HepG2 (cell line): Measurements from ENCODE around the gene CUL9. TPM values are rescaled to one million over a fixed set of nuclear protein-coding genes. Genes with fewer than 3 reads are reported as not detected.

ENCODE experiments used
- EHMT2 ChIP-seq: fragments of 200-600 bp; sonication (generic); IDR thresholded peaks from 2 replicates; pipeline ENCODE4 v1.7.0; 2017; ENCODE audit warnings: antibody characterized with exemption, low read depth, low read length, borderline replicate concordance
- ESRRA ChIP-seq: sonication (generic); formaldehyde crosslinking; IDR thresholded peaks from 2 replicates; pipeline ENCODE4 v1.5.1; 2020; ENCODE audit warnings: mild to moderate bottlenecking, low read depth, missing genetic modification reagents
- FOXO4 ChIP-seq: sonication (generic); formaldehyde crosslinking; conservative IDR thresholded peaks from 2 replicates; pipeline ENCODE4 v1.8.1; 2023; ENCODE audit warnings: missing genetic modification reagents
- FOXP1 ChIP-seq, 2 experiments: fragments of 450-650 bp in 1 of 2; IDR thresholded peaks; 2 replicates each; pipeline ENCODE4 v1.6.1; 2017 to 2018; ENCODE audit warnings: antibody characterized with exemption in 1 of 2
- GABPA ChIP-seq, 2 experiments: IDR thresholded peaks; 2 replicates each; pipeline ENCODE4 v1.6.1; 2011 to 2016; ENCODE audit warnings: low read depth in 2 of 2, low read length in 1 of 2, missing biosample characterization in 1 of 2, missing genetic modification characterization in 1 of 2
- HHEX ChIP-seq: IDR thresholded peaks from 2 replicates; pipeline ENCODE4 v1.6.1; 2016; ENCODE audit warnings: control low read depth
- MIXL1 ChIP-seq: IDR thresholded peaks from 2 replicates; pipeline ENCODE4 v1.6.1; 2016
- PRPF4 ChIP-seq: fragments of 200-400 bp; formaldehyde crosslinking; IDR thresholded peaks from 2 replicates; pipeline ENCODE4 v1.6.1; 2016; ENCODE audit warnings: low read length, low read depth; ENCODE audit not compliant: poor library complexity, severe bottlenecking
- REST ChIP-seq, 2 experiments: IDR thresholded peaks; 2 replicates each; pipeline ENCODE4 v1.6.1; 2011 to 2012; ENCODE audit warnings: low read length in 2 of 2, borderline replicate concordance in 1 of 2, low read depth in 1 of 2, mild to moderate bottlenecking in 1 of 2, moderate library complexity in 1 of 2
- SMARCE1 ChIP-seq: fragments of 450-650 bp; IDR thresholded peaks from 2 replicates; pipeline ENCODE4 v1.6.1; 2017; ENCODE audit warnings: borderline replicate concordance
- TAF15 ChIP-seq: fragments of 200-400 bp; formaldehyde crosslinking; IDR thresholded peaks from one replicate; pipeline ENCODE4 v1.6.1; 2018; ENCODE audit warnings: mild to moderate bottlenecking, low read depth, low read length; ENCODE audit not compliant: poor library complexity, severe bottlenecking
- ZNF432 ChIP-seq: sonication (generic); formaldehyde crosslinking; IDR thresholded peaks from 2 replicates; pipeline ENCODE4 v1.5.0; 2020; ENCODE audit warnings: missing genetic modification reagents, mild to moderate bottlenecking, borderline replicate concordance
- ZNF550 ChIP-seq: sonication (generic); formaldehyde crosslinking; IDR thresholded peaks from 2 replicates; pipeline ENCODE4 v1.4.0; 2020; ENCODE audit warnings: mild to moderate bottlenecking, missing genetic modification reagents, borderline replicate concordance
- ZNF646 ChIP-seq: sonication (generic); formaldehyde crosslinking; IDR thresholded peaks from 2 replicates; pipeline ENCODE4 v1.9.0; 2021; ENCODE audit warnings: mild to moderate bottlenecking, missing genetic modification reagents
- ZNF776 ChIP-seq: sonication (generic); formaldehyde crosslinking; IDR thresholded peaks from 2 replicates; pipeline ENCODE4 v1.4.0; 2020; ENCODE audit warnings: mild to moderate bottlenecking, missing genetic modification reagents
- ZNF792 ChIP-seq: IDR thresholded peaks from 2 replicates; pipeline ENCODE4 v1.6.1; 2016
- ZSCAN21 ChIP-seq: sonication (generic); formaldehyde crosslinking; IDR thresholded peaks from 2 replicates; pipeline ENCODE4 v1.8.0; 2022; ENCODE audit warnings: mild to moderate bottlenecking, missing genetic modification reagents, moderate library complexity, borderline replicate concordance
- polyA plus RNA-seq, 8 experiments: library from polyadenylated mRNA; depleted of rRNA in 3 of 8; stranded (reverse) in 7 of 8; unstranded in 1 of 8; fragments of >200 nt; fragmentation: Illumina TruSeq in 4 of 8; extraction: Trizol in 4 of 8; gene quantifications; 2 replicates each; pipeline versions ENCODE4 v1.2.1 to v1.2.3, GENCODE V29; 2011 to 2016; ENCODE audit warnings: low read depth in 4 of 8, missing spikeins in 1 of 8, mixed read lengths in 1 of 8; ENCODE audit not compliant: insufficient read depth in 1 of 8
- total RNA-seq, 5 experiments: library from RNA; depleted of rRNA; stranded (reverse); fragments of >200 nt; fragmentation: Illumina TruSeq; extraction: Trizol; gene quantifications; 2 replicates each; pipeline ENCODE4 v1.2.3, GENCODE V29; 2016; ENCODE audit warnings: low read depth in 1 of 5

Gene CUL9
- total and polyA plus RNA-seq, 2 of the 13 experiments (the other 11 are each of a cell fraction or from before 2014, with no cell fraction given), result 11.4 to 13.7 TPM

- TF ChIP-seq ZNF646 (CRISPR knock-in tag), result no peak
- no peak for TF ChIP-seq REST (IDR thresholded peaks at IDR 0.05; ENCODE audit: borderline replicate concordance in 1 of 2, low read depth in 1 of 2, low read length in 2 of 2)
- no peak for TF ChIP-seq ZNF432 (CRISPR knock-in tag)
- no peak for TF ChIP-seq FOXP1 (IDR thresholded peaks at IDR 0.05)
- TF ChIP-seq FOXP1 (CRISPR knock-in tag; IDR thresholded peaks at IDR 0.05), result no peak
- peak; percentile 79 for TF ChIP-seq TAF15
- no peak for TF ChIP-seq PRPF4
- TF ChIP-seq HHEX, result no peak
- no peak for TF ChIP-seq GABPA (IDR thresholded peaks at IDR 0.05; ENCODE audit: low read depth, low read length)
- no peak for TF ChIP-seq GABPA (CRISPR knock-in tag; IDR thresholded peaks at IDR 0.05; ENCODE audit: low read depth)
- TF ChIP-seq ZNF776 (CRISPR knock-in tag), result peak; percentile 94
- TF ChIP-seq ZNF792 (CRISPR knock-in tag), result peak; percentile 46; the same call in 1 of the 2 replicates
- no peak for TF ChIP-seq SMARCE1
- TF ChIP-seq MIXL1 (CRISPR knock-in tag), result 0 out of 2 replicates have a peak, but pooled peaks have one; percentile 24
- TF ChIP-seq ESRRA (CRISPR knock-in tag), result peak; percentile 75; the same call in 1 of the 2 replicates
- no peak for TF ChIP-seq EHMT2
- no peak for TF ChIP-seq FOXO4 (CRISPR knock-in tag)
- peak; percentile 92 for TF ChIP-seq ZSCAN21 (CRISPR knock-in tag)
- no peak for TF ChIP-seq ZNF550 (CRISPR knock-in tag)
These were observed 47.2 kb downstream of the CUL9 start, which contains the start of gene DNPH1 (continued) for GRCh38 chr6:43228951-43229802.
